ENCODE results near the gene SKA3. TPM values are rescaled to one million over a fixed set of nuclear protein-coding genes. Genes with fewer than 3 reads are reported as not detected.
"Not testable (repeated sequence)": the region's sequence is repeated elsewhere in the genome, so short reads cannot be mapped to it uniquely, and the experiment has no call there.

The SKA3 gene
- total RNA-seq, 1 experiment from 2014 or later, result 18.9 TPM

DNA sequence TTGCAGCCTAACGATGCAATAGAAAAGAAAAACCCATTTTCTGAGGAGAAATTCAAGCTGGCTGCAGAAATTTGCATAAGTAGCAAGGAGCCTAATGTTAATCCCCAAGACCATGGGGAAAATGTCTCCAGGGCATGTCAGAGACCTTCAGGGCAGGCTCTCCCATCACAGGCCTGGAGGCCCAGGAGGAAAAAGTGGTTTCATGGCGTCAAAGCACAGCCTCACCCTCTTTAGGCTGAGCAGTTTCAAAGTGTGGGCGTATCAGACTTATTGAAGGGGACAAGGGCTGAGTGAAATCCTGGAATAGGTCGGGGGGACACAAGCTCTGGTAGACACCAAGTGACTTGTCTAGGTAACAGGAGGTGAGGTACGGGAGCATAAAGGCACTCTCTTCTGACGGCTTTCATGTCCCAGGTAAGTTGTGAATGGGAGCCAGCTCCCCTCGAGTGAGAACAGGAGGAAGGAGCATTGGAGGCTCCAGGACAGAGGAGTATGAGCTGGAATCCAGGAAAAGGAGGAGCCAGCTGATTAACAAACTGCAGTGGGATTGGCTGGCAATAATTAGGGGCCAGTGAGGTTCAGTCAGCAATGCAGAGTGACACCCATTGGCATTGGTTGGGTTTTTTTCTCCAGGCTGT lies 35.9 kb upstream of the SKA3 start:
- intact Hi-C loops (cut with micrococcal nuclease; ENCODE audit: unreplicated experiment), result no loop called here
- BruUV-seq (replicated peaks), result no TSS peak
- POLR2A ChIA-PET (ENCODE audit: unreplicated experiment), result no interaction called here

DNA sequence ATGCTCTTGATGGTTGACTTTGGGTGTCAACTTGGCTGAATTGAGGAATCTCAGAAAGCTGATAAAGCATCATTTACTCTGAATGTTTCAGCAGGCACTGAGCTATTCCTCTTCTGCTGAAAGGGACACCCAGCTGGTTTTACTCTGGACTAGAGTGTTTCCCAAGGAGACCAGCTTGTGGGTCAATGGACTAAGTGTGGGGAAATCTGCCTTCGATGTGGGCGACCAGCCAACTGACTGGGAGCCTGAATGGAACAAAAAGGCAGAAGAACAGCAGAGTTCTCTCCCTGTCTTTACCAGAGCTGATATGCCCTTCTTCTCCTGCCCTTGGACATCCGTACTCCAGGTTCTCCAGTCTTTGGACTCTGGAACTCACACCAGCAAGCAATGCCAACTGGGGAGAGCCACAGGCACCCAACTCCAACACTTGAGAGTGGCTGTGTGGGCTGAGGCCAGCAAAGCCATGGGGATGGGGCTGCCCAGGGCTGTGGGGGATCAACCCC lies 32.4 kb upstream of the SKA3 start:
- Histone ChIP-seq H3K27me3 (ENCODE audit: insufficient read depth, low read depth) (peaks cover 37% of the 10 kb centered on the region), H3K9me3 (ENCODE audit: insufficient read depth, low read depth) (no peaks in the 10 kb centered on the region), H3K9me2 (ENCODE audit: insufficient read depth) (no peaks in the 10 kb centered on the region), H3F3A (ENCODE audit: insufficient read depth, low read depth) (peaks cover 6% of the 10 kb centered on the region), H3K4me1 (replicated peaks; ENCODE audit: insufficient read depth) (no peaks in the 10 kb centered on the region), H3K27ac (no peak overlapping the region), H3K79me2 (ENCODE audit: low read depth) (no peaks in the 10 kb centered on the region), H3K36me3 (ENCODE audit: low read depth) (no peaks in the 10 kb centered on the region), H3K4me3 (no peak overlapping the region), H4K20me1 (ENCODE audit: insufficient read depth) (no peaks in the 10 kb centered on the region), H2AFZ (no peak overlapping the region), H3K4me2 (no peak overlapping the region)
- CTCF ChIA-PET, result no interaction called here
- no peak for TF ChIP-seq EZH2 (IDR thresholded peaks at IDR 0.05; ENCODE audit: low read depth)
- TF ChIP-seq, protein P1, sequence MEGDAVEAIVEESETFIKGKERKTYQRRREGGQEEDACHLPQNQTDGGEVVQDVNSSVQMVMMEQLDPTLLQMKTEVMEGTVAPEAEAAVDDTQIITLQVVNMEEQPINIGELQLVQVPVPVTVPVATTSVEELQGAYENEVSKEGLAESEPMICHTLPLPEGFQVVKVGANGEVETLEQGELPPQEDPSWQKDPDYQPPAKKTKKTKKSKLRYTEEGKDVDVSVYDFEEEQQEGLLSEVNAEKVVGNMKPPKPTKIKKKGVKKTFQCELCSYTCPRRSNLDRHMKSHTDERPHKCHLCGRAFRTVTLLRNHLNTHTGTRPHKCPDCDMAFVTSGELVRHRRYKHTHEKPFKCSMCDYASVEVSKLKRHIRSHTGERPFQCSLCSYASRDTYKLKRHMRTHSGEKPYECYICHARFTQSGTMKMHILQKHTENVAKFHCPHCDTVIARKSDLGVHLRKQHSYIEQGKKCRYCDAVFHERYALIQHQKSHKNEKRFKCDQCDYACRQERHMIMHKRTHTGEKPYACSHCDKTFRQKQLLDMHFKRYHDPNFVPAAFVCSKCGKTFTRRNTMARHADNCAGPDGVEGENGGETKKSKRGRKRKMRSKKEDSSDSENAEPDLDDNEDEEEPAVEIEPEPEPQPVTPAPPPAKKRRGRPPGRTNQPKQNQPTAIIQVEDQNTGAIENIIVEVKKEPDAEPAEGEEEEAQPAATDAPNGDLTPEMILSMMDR (conservative IDR thresholded peaks at IDR 0.05), result no peak
- no TSS peak for BruUV-seq (replicated peaks)
- intact Hi-C loops (cut with micrococcal nuclease; ENCODE audit: unreplicated experiment), result no loop called here
- DNase-seq, result no peak
- POLR2A ChIA-PET (ENCODE audit: unreplicated experiment), result no interaction called here

More for the DNA sequence above, 35.9 kb upstream of the SKA3 start:
- Histone ChIP-seq H3K9me2 (ENCODE audit: insufficient read depth) (no peaks in the 10 kb centered on the region), H2AFZ (no peak overlapping the region), H3K4me1 (replicated peaks; ENCODE audit: insufficient read depth) (no peaks in the 10 kb centered on the region), H3K36me3 (ENCODE audit: low read depth) (no peaks in the 10 kb centered on the region), H3K9me3 (ENCODE audit: insufficient read depth, low read depth) (no peaks in the 10 kb centered on the region; the same call in 1 of the 2 replicates), H3K27me3 (ENCODE audit: insufficient read depth, low read depth) (peaks cover 50% of the 10 kb centered on the region), H4K20me1 (ENCODE audit: insufficient read depth) (no peaks in the 10 kb centered on the region), H3K4me2 (no peak overlapping the region), H3K79me2 (ENCODE audit: low read depth) (no peaks in the 10 kb centered on the region), H3F3A (ENCODE audit: insufficient read depth, low read depth) (no peaks in the 10 kb centered on the region), H3K27ac (no peak overlapping the region), H3K4me3 (no peak overlapping the region)
- TF ChIP-seq, protein P1 (conservative IDR thresholded peaks at IDR 0.05), result no peak
- no peak for TF ChIP-seq EZH2 (IDR thresholded peaks at IDR 0.05; ENCODE audit: low read depth)
- CTCF ChIA-PET, result no interaction called here
- no peak for DNase-seq

DNA sequence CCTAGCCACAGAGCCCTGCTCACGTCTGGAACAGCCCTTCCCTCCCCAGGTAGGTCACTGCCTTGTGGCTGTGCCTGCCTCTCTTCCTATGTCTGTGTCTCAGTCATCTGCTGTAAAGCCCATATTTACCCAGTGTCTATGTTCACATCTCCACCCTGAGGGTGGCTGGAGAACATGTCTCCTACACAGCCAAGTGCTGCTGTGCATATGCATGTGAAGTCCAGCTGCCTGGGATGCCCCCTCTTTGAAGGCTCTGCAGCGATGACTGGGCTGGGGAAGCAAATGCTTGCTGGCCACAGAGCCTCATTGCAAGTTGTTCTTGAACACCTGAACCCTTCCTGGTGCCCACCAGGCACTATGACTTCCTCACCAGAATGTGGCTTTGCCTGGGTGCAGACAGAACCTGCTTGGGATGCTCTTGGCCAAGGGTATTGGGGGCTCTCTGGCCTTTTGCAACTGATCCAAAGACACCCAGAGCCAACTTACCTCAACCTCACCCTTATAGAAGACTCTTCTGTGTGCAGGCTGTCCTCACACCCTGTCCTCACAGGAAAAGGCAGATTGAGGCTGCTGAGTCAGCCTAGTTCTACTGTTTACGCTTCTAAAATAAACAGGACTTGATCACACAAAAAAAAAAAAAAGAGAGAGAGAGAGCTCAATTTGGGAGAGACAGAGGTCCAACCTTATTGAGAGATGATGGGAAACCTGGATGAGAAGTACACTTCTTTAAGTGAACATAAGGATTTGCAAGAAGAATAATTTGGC lies 26.6 kb upstream of the SKA3 start:
- Histone ChIP-seq H3K36me3 (ENCODE audit: low read depth) (no peaks in the 10 kb centered on the region), H3K4me3 (no peak overlapping the region), H3F3A (ENCODE audit: insufficient read depth, low read depth) (peaks cover 6% of the 10 kb centered on the region), H3K4me1 (replicated peaks; ENCODE audit: insufficient read depth) (no peaks in the 10 kb centered on the region), H3K79me2 (ENCODE audit: low read depth) (no peaks in the 10 kb centered on the region), H3K27ac (no peak overlapping the region), H3K27me3 (ENCODE audit: insufficient read depth, low read depth) (peaks cover under 1% of the 10 kb centered on the region; the same call in 1 of the 2 replicates), H3K9me2 (ENCODE audit: insufficient read depth) (no peaks in the 10 kb centered on the region), H3K4me2 (no peak overlapping the region), H4K20me1 (ENCODE audit: insufficient read depth) (no peaks in the 10 kb centered on the region), H2AFZ (no peak overlapping the region), H3K9me3 (ENCODE audit: insufficient read depth, low read depth) (no peaks in the 10 kb centered on the region)
- intact Hi-C loops (cut with micrococcal nuclease; ENCODE audit: unreplicated experiment), result no loop called here
- POLR2A ChIA-PET (ENCODE audit: unreplicated experiment), result no interaction called here
- CTCF ChIA-PET, result no interaction called here
- no peak for DNase-seq
- TF ChIP-seq EZH2 (IDR thresholded peaks at IDR 0.05; ENCODE audit: low read depth), result no peak
- TF ChIP-seq, protein P1 (conservative IDR thresholded peaks at IDR 0.05), result no peak
- no TSS peak for BruUV-seq (replicated peaks)

DNA sequence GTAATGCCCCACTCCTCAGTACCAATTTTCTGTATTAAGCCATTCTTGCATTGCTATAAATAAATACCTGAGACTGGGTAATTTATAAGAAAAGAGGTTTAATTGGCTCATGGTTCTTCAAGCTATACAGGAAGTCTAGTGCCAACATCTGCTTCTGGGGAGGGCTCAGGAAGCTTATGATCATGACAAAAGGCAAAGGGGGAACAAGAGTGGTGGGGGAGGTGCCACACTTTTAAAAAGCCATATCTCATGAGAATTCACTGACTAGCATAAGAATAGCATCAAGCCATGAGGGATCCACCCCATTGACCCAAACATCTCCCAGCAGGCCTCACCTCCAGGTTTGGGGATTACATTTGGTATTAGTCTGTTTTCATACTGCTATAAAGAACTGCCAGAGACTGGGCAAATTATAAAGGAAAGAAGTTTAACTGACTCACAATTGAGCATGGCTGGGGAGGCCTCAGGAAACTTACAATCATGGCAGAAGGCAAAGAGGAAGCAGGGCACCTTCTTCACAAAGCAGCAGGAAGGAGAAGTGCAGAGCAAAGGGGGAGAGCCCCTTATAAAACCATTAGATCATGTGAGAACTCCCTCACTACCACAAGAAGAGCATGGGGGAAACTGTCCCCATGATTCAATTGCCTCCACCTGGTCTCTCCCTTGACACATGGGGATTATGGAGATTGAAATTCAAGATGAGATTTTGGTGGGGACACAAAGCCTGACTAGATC lies 25.3 kb upstream of the SKA3 start:
- H3K36me3 ChIP-seq (ENCODE audit: low read depth); H3F3A ChIP-seq (ENCODE audit: insufficient read depth, low read depth); H4K20me1 ChIP-seq (ENCODE audit: insufficient read depth); H3K27me3 ChIP-seq (ENCODE audit: insufficient read depth, low read depth); intact Hi-C loops (cut with micrococcal nuclease; ENCODE audit: unreplicated experiment); H3K4me3 ChIP-seq; CTCF ChIA-PET; H3K4me1 ChIP-seq (replicated peaks; ENCODE audit: insufficient read depth); H3K9me3 ChIP-seq (ENCODE audit: insufficient read depth, low read depth); POLR2A ChIA-PET (ENCODE audit: unreplicated experiment); H3K79me2 ChIP-seq (ENCODE audit: low read depth); DNase-seq; H2AFZ ChIP-seq; H3K27ac ChIP-seq; BruUV-seq (replicated peaks); H3K4me2 ChIP-seq; H3K9me2 ChIP-seq (ENCODE audit: insufficient read depth): not testable (repeated sequence)

DNA sequence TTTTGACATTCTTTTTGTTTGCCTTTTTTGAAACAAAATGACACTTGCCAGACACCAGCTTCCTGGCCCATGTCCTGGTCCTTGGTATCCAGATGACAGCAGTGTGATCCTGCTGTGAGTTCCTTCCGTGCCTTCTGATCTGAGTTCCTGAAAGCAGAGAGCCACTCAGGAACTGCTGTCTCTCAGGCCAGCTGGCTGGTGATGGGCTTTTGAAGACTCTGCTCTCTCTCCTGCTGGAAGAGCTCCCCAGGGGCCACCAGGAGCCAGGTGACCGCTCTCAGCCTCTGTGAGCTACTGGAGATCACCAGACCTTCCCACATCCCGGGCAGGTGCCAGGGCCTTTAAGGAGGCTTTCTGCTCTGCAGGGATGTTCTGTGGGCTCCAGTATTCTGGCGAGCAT lies 22.0 kb upstream of the SKA3 start:
- H4K20me1 ChIP-seq (ENCODE audit: insufficient read depth); H3K27ac ChIP-seq; H3F3A ChIP-seq (ENCODE audit: insufficient read depth, low read depth); H3K4me3 ChIP-seq; H3K4me2 ChIP-seq; POLR2A ChIA-PET (ENCODE audit: unreplicated experiment); DNase-seq; intact Hi-C loops (cut with micrococcal nuclease; ENCODE audit: unreplicated experiment); H3K79me2 ChIP-seq (ENCODE audit: low read depth); BruUV-seq (replicated peaks); H3K9me2 ChIP-seq (ENCODE audit: insufficient read depth); H3K27me3 ChIP-seq (ENCODE audit: insufficient read depth, low read depth); H3K4me1 ChIP-seq (replicated peaks; ENCODE audit: insufficient read depth); H3K9me3 ChIP-seq (ENCODE audit: insufficient read depth, low read depth); CTCF ChIA-PET; H2AFZ ChIP-seq; H3K36me3 ChIP-seq (ENCODE audit: low read depth): not testable (repeated sequence)
